HT1080 (cell line): ENCODE measurements around the gene PGA5. TPM values are rescaled to one million over a fixed set of nuclear protein-coding genes. Genes with fewer than 3 reads are reported as not detected.

Experiments used
- DNase-seq: peaks from one replicate; pipeline ENCODE4 v3.0.0-alpha.2; 2015; ENCODE audit warnings: low read depth
- total RNA-seq: library from RNA; depleted of rRNA; stranded (reverse); fragments of >200 nt; shearing (Covaris generic); gene quantifications from 2 replicates; pipeline ENCODE4 v1.2.3, GENCODE V29; 2014

Gene PGA5
- total RNA-seq, 1 experiment from 2014 or later: not detected

- no peak for DNase-seq
Observed at GRCh38 chr11:61266602-61267001, 25.6 kb downstream of the PGA5 start.

GRCh38 chr11:61267437-61267841 lies 26.5 kb downstream of the PGA5 start:
- DNase-seq: no peak

GRCh38 chr11:61268588-61269250 lies 27.7 kb downstream of the PGA5 start:
- no peak for DNase-seq

- peak; percentile 31 for DNase-seq
Observed at GRCh38 chr11:61270354-61271076, 29.5 kb downstream of the PGA5 start.

- DNase-seq: no peak
Observed at GRCh38 chr11:61272731-61273130, 31.8 kb downstream of the PGA5 start.

GRCh38 chr11:61273178-61274078 lies 32.5 kb downstream of the PGA5 start:
- no peak for DNase-seq

- DNase-seq: no peak
Observed at GRCh38 chr11:61274084-61274483, 33.1 kb downstream of the PGA5 start.

GRCh38 chr11:61275191-61275590 lies 34.2 kb downstream of the PGA5 start:
- no peak for DNase-seq

- no peak for DNase-seq
Observed at GRCh38 chr11:61277186-61278000, 36.4 kb downstream of the PGA5 start.

- DNase-seq: no peak
Observed at GRCh38 chr11:61278001-61278470, 37.1 kb downstream of the PGA5 start.

GRCh38 chr11:61279934-61280659 lies 39.1 kb downstream of the PGA5 start:
- no peak for DNase-seq

GRCh38 chr11:61280883-61281580 lies 40.1 kb downstream of the PGA5 start:
- DNase-seq: no peak

GRCh38 chr11:61281581-61282250 lies 40.7 kb downstream of the PGA5 start:
- DNase-seq: no peak

GRCh38 chr11:61283613-61284012 lies 42.6 kb downstream of the PGA5 start:
- no peak for DNase-seq

GRCh38 chr11:61287338-61287977 lies 46.5 kb downstream of the PGA5 start:
- no peak for DNase-seq

GRCh38 chr11:61290905-61291690 lies 50.1 kb downstream of the PGA5 start:
- no peak for DNase-seq

- no peak for DNase-seq
Observed at GRCh38 chr11:61292356-61292755, 51.4 kb downstream of the PGA5 start.
